Measurements from ENCODE around the gene COLEC12.

DNA sequence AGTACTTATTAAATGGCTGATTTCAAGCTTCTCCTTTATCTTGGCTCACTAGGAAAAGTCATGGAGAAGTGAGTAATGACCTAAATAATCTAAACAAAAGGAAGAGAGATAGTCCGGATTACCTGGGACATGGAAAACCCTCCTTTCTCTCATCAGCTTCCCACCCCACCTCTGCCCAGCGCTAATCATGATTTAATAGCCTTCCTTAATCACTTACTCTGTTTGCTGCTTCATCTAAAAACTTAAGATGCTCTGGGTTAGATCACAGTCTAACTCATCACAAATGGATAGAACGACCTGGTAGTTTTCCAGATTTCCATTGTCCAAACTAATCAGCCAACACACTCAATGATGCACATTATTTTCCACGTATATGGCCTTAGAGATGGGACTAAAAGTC is 144.8 kb downstream of the COLEC12 start:
- TF ChIP-seq, protein P1, sequence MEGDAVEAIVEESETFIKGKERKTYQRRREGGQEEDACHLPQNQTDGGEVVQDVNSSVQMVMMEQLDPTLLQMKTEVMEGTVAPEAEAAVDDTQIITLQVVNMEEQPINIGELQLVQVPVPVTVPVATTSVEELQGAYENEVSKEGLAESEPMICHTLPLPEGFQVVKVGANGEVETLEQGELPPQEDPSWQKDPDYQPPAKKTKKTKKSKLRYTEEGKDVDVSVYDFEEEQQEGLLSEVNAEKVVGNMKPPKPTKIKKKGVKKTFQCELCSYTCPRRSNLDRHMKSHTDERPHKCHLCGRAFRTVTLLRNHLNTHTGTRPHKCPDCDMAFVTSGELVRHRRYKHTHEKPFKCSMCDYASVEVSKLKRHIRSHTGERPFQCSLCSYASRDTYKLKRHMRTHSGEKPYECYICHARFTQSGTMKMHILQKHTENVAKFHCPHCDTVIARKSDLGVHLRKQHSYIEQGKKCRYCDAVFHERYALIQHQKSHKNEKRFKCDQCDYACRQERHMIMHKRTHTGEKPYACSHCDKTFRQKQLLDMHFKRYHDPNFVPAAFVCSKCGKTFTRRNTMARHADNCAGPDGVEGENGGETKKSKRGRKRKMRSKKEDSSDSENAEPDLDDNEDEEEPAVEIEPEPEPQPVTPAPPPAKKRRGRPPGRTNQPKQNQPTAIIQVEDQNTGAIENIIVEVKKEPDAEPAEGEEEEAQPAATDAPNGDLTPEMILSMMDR (IDR thresholded peaks at IDR 0.05; ENCODE audit: low read depth, low read length) = no peak
- TF ChIP-seq POLR2A (IDR thresholded peaks at IDR 0.05; ENCODE audit: extremely low read depth, insufficient read length) (no peak), MYC (IDR thresholded peaks at IDR 0.05; ENCODE audit: low read depth, low read length) (no peak)
- TF ChIP-seq, protein P2, sequence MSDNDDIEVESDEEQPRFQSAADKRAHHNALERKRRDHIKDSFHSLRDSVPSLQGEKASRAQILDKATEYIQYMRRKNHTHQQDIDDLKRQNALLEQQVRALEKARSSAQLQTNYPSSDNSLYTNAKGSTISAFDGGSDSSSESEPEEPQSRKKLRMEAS (IDR thresholded peaks at IDR 0.05; ENCODE audit: low read depth, low read length) = no peak
